ENCODE measurements around the gene METTL1.
"Not testable (repeated sequence)": the region's sequence is repeated elsewhere in the genome, so short reads cannot be mapped to it uniquely, and the experiment has no call there.

- TF ChIP-seq SP1 (IDR thresholded peaks at IDR 0.05); SUZ12 (IDR thresholded peaks at IDR 0.05); PKNOX1 (IDR thresholded peaks at IDR 0.05); FOXM1 (IDR thresholded peaks at IDR 0.05; ENCODE audit: borderline replicate concordance); ZNF384 (IDR thresholded peaks at IDR 0.05); BHLHE40 (IDR thresholded peaks at IDR 0.05; ENCODE audit: borderline replicate concordance): not testable (repeated sequence)
These were observed 49.9 kb downstream of the METTL1 start for GRCh38 chr12:57721846-57722608.
